Upper lobe of left lung (tissue), 6 donors: Measurements from ENCODE around the gene COL11A1. TPM values are rescaled to one million over a fixed set of nuclear protein-coding genes. Genes with fewer than 3 reads are reported as not detected.

Experiments used
- ATAC-seq, 2 donors: fragments of 200-7000 bp; cut with Tn5 transposase; one replicate each; pipeline ENCODE4 v1.9.1; 2022; ENCODE audit warnings: mild to moderate bottlenecking in 2 of 2, moderate library complexity in 2 of 2; ENCODE audit not compliant: low FRiP score in 2 of 2
- DNase-seq, 2 donors: peaks; one replicate each; pipeline ENCODE4 v3.0.0-alpha.2; 2019 to 2020
- H3K27ac ChIP-seq, 4 donors: fragments of 200-600 bp; sonication (generic); one replicate each; pipeline ENCODE4 v1.5.1; 2016 to 2019
- H3K27me3 ChIP-seq, 4 donors: fragments of 200-600 bp; sonication (generic); one replicate each; pipeline ENCODE4 v1.5.1; 2017 to 2019
- H3K36me3 ChIP-seq, 4 donors: fragments of 200-600 bp; sonication (generic); one replicate each; pipeline ENCODE4 v1.5.1; 2016 to 2019
- H3K4me1 ChIP-seq, 4 donors: fragments of 200-600 bp; sonication (generic); one replicate each; pipeline ENCODE4 v1.5.1; 2018 to 2019
- H3K4me3 ChIP-seq, 4 donors: fragments of 200-600 bp; sonication (generic); one replicate each; pipeline ENCODE4 v1.5.1; 2017 to 2019; ENCODE audit warnings: mild to moderate bottlenecking in 2 of 4, moderate library complexity in 1 of 4
- H3K9me3 ChIP-seq, 4 donors: fragments of 200-600 bp; sonication (generic); one replicate each; pipeline ENCODE4 v1.5.1; 2018 to 2019
- CTCF ChIP-seq, 6 experiments: fragments of 450-650 bp in 4 of 6; fragments of 200-600 bp in 2 of 6; sonication (generic) in 2 of 6; IDR thresholded peaks; one replicate each; pipeline ENCODE4 v1.5.1; 2016 to 2019; ENCODE audit warnings: antibody characterized with exemption in 6 of 6
- EP300 ChIP-seq, 4 donors: sonication (generic); formaldehyde crosslinking; IDR thresholded peaks; one replicate each; pipeline ENCODE4 v1.5.1; 2017; ENCODE audit warnings: antibody characterized with exemption in 4 of 4, control low read depth in 2 of 4
- POLR2A ChIP-seq, 4 donors: fragments of 450-650 bp; IDR thresholded peaks; one replicate each; pipeline ENCODE4 v1.5.1; 2016 to 2017; ENCODE audit warnings: antibody characterized with exemption in 4 of 4, mild to moderate bottlenecking in 2 of 4
- POLR2AphosphoS5 ChIP-seq, 2 donors: sonication (generic); formaldehyde crosslinking; IDR thresholded peaks; one replicate each; pipeline ENCODE4 v1.5.1; 2017; ENCODE audit warnings: antibody characterized with exemption in 2 of 2
- WGBS, 2 donors: methylation state at CpG; one replicate each; pipeline ENCODE4 v1.1.5; 2017 to 2018; 5-methylcytosine and 5-hydroxymethylcytosine counted together
- total RNA-seq, 6 donors: library from RNA; depleted of rRNA in 4 of 6; stranded (reverse); fragments of >200 nt in 4 of 6; gene quantifications; one replicate each; pipeline versions ENCODE4 v1.1.0 to v1.2.1, GENCODE V29; 2016 to 2021
- donor health status: DM: no; HTN: no; CAD: no; lungs with moderate emphysema.
- donor health status: DM: no; HTN: yes; CAD: no; lungs with severe emphysema.

The COL11A1 gene
- total RNA-seq, 6 donors from 2014 or later = 0.23 to 1.0 (median 0.73) TPM

- ATAC-seq = no peak
- no peak overlapping the region for H3K27ac ChIP-seq
- no peaks in the 10 kb centered on the region for H3K9me3 ChIP-seq
- WGBS, 2 donors = 67 to 75% methylated on average over 2 of the region's 2 CpGs
- no peaks in the 10 kb centered on the region for H3K4me1 ChIP-seq
- TF ChIP-seq POLR2AphosphoS5 (IDR thresholded peaks at IDR 0.05) (no peak), POLR2A (IDR thresholded peaks at IDR 0.05) (no peak), CTCF (IDR thresholded peaks at IDR 0.05) (no peak), EP300 (IDR thresholded peaks at IDR 0.05) (no peak)
- no peak for DNase-seq
- no peaks in the 10 kb centered on the region for H3K27me3 ChIP-seq
- no peaks in the 10 kb centered on the region for H3K36me3 ChIP-seq
- no peak overlapping the region for H3K4me3 ChIP-seq
Observed at GRCh38 chr1:103120981-103121380, 12.7 kb upstream of the COL11A1 start.

- TF ChIP-seq CTCF (IDR thresholded peaks at IDR 0.05) = no peak
- DNase-seq (no peak), ATAC-seq (no peak)
- no peaks in the 10 kb centered on the region for H3K36me3 ChIP-seq
- no peaks in the 10 kb centered on the region for H3K9me3 ChIP-seq
- no peak overlapping the region for H3K27ac ChIP-seq
- H3K4me1 ChIP-seq = peaks cover 9 to 14% (median 11%) of the 10 kb centered on the region in 4 donors
- no peaks in the 10 kb centered on the region for H3K27me3 ChIP-seq
- no peak overlapping the region for H3K4me3 ChIP-seq
Observed at GRCh38 chr1:103112546-103112945, 4.2 kb upstream of the COL11A1 start.

- Histone ChIP-seq H3K4me1 (peaks cover 14 to 20% (median 16%) of the 10 kb centered on the region in 4 donors), H3K4me3 (no peak overlapping the region), H3K9me3 (no peaks in the 10 kb centered on the region), H3K27me3 (no peaks in the 10 kb centered on the region), H3K27ac (no peak overlapping the region), H3K36me3 (no peaks in the 10 kb centered on the region)
- TF ChIP-seq EP300 (IDR thresholded peaks at IDR 0.05) (no peak), POLR2AphosphoS5 (IDR thresholded peaks at IDR 0.05) (no peak)
- DNase-seq = no peak
- ATAC-seq = no peak
- 60 to 69% methylated on average over 1 of the region's 1 CpG for WGBS, 2 donors
Observed at GRCh38 chr1:103111926-103112325, 3.6 kb upstream of the COL11A1 start.

- Histone ChIP-seq H3K36me3 (no peaks in the 10 kb centered on the region), H3K4me3 (no peak overlapping the region), H3K27ac (no peak overlapping the region), H3K4me1 (peaks cover 20 to 26% (median 21%) of the 10 kb centered on the region in 4 donors), H3K9me3 (no peaks in the 10 kb centered on the region), H3K27me3 (no peaks in the 10 kb centered on the region)
- ATAC-seq (no peak), DNase-seq (no peak)
- WGBS, 2 donors = 0% methylated on average over 1 of the region's 1 CpG
- TF ChIP-seq CTCF (IDR thresholded peaks at IDR 0.05) (no peak), POLR2AphosphoS5 (IDR thresholded peaks at IDR 0.05) (no peak), POLR2A (IDR thresholded peaks at IDR 0.05) (no peak), EP300 (IDR thresholded peaks at IDR 0.05) (no peak)
Observed at GRCh38 chr1:103110701-103111100, 2.4 kb upstream of the COL11A1 start.

GRCh38 chr1:103109311-103109920 lies 1.1 kb upstream of the COL11A1 start:
- no peak for TF ChIP-seq CTCF (IDR thresholded peaks at IDR 0.05)
- TF ChIP-seq POLR2AphosphoS5 (IDR thresholded peaks at IDR 0.05) = no peak
- TF ChIP-seq POLR2A (IDR thresholded peaks at IDR 0.05) = no peak
- Histone ChIP-seq H3K27me3 (no peaks in the 10 kb centered on the region), H3K4me3 (no peak overlapping the region), H3K36me3 (no peaks in the 10 kb centered on the region), H3K9me3 (no peaks in the 10 kb centered on the region), H3K27ac (no peak overlapping the region), H3K4me1 (peaks cover 20 to 26% (median 21%) of the 10 kb centered on the region in 4 donors)
- DNase-seq (no peak), ATAC-seq (no peak)
- WGBS, 2 donors = 55 to 61% methylated on average over 6 of the region's 6 CpGs
